Fibroblast of upper back skin (primary cell): Measurements from ENCODE around the gene RAD54L2.
A peak's percentile ranks its signal among the peaks of the same experiment; 100 is the strongest.
"Not testable (repeated sequence)": the region's sequence is repeated elsewhere in the genome, so short reads cannot be mapped to it uniquely, and the experiment has no call there.

ENCODE experiments used
- DNase-seq: peaks from one replicate; pipeline ENCODE4 v3.0.0-alpha.2; 2013

Gene RAD54L2

GRCh38 chr3:51539291-51539941, 897 bp downstream of the RAD54L2 start:
- DNase-seq: peak; percentile 40

- DNase-seq: not testable (repeated sequence)
These were observed 4.1 kb downstream of the RAD54L2 start for GRCh38 chr3:51542596-51542995.

GRCh38 chr3:51544011-51544775, 5.7 kb downstream of the RAD54L2 start:
- no peak for DNase-seq

GRCh38 chr3:51547274-51547673, 8.8 kb downstream of the RAD54L2 start:
- DNase-seq: no peak

- DNase-seq: no peak
These were observed 10.8 kb downstream of the RAD54L2 start for GRCh38 chr3:51549311-51549710.

- DNase-seq: no peak
These were observed 11.7 kb downstream of the RAD54L2 start for GRCh38 chr3:51550080-51550819.

GRCh38 chr3:51557993-51558392, 19.5 kb downstream of the RAD54L2 start:
- DNase-seq: no peak

- peak; percentile 68 for DNase-seq
These were observed 20.9 kb downstream of the RAD54L2 start for GRCh38 chr3:51559411-51559888.

- no peak for DNase-seq
These were observed 21.4 kb downstream of the RAD54L2 start for GRCh38 chr3:51559961-51560360.

GRCh38 chr3:51562403-51562802, 23.9 kb downstream of the RAD54L2 start:
- DNase-seq: not testable (repeated sequence)

GRCh38 chr3:51568036-51568435, 29.5 kb downstream of the RAD54L2 start:
- DNase-seq: no peak

GRCh38 chr3:51568996-51569395, 30.5 kb downstream of the RAD54L2 start:
- no peak for DNase-seq

GRCh38 chr3:51578238-51578637, 39.7 kb downstream of the RAD54L2 start:
- DNase-seq: no peak

- DNase-seq: no peak
These were observed 41.9 kb downstream of the RAD54L2 start for GRCh38 chr3:51580418-51580817.

- peak; percentile 26 for DNase-seq
These were observed 43.0 kb downstream of the RAD54L2 start for GRCh38 chr3:51581524-51581923.

GRCh38 chr3:51585197-51585596, 46.7 kb downstream of the RAD54L2 start:
- no peak for DNase-seq

GRCh38 chr3:51585871-51586270, 47.4 kb downstream of the RAD54L2 start:
- no peak for DNase-seq
